Esophagus (tissue), 2 donors: ENCODE measurements around the gene DNAJB8. TPM values are rescaled to one million over a fixed set of nuclear protein-coding genes. Genes with fewer than 3 reads are reported as not detected.

Experiments
- H3K27ac ChIP-seq, 2 donors: one replicate each; pipeline ENCODE4 v1.5.1; 2013; ENCODE audit warnings: low read depth in 2 of 2, mild to moderate bottlenecking in 2 of 2, inconsistent platforms in 1 of 2, low read length in 1 of 2, moderate library complexity in 1 of 2
- H3K27me3 ChIP-seq, 2 donors: one replicate each; pipeline ENCODE4 v1.6.1; 2013; ENCODE audit warnings: low read length in 2 of 2, control low read depth in 1 of 2, mild to moderate bottlenecking in 1 of 2; ENCODE audit not compliant: insufficient read depth in 2 of 2, control insufficient read depth in 1 of 2
- H3K36me3 ChIP-seq, 2 donors: one replicate each; pipeline ENCODE4 v1.6.1; 2013; ENCODE audit warnings: low read length in 1 of 2; ENCODE audit not compliant: control insufficient read depth in 2 of 2, insufficient read depth in 2 of 2
- H3K4me1 ChIP-seq, 2 donors: one replicate each; pipeline ENCODE4 v1.6.1; 2013; ENCODE audit warnings: low read length in 1 of 2; ENCODE audit not compliant: control insufficient read depth in 2 of 2, insufficient read depth in 2 of 2
- H3K4me3 ChIP-seq, 2 donors: one replicate each; pipeline ENCODE4 v1.5.1; 2013; ENCODE audit warnings: low read length in 2 of 2, mild to moderate bottlenecking in 2 of 2, low read depth in 1 of 2, moderate library complexity in 1 of 2
- H3K9me3 ChIP-seq, 2 donors: one replicate each; pipeline ENCODE4 v1.6.1; 2013; ENCODE audit warnings: mild to moderate bottlenecking in 2 of 2, low read depth in 1 of 2, low read length in 1 of 2, moderate library complexity in 1 of 2; ENCODE audit not compliant: control insufficient read depth in 2 of 2, insufficient read depth in 1 of 2
- WGBS, 2 donors: extraction: QIAGEN DNeasy Blood & Tissue Kit; methylation state at CpG; one replicate each; pipeline ENCODE4 v1.1.7; 2013; 5-methylcytosine and 5-hydroxymethylcytosine counted together
- polyA plus RNA-seq, 2 donors: library from polyadenylated mRNA; stranded (reverse); fragments of 200-250 nt; gene quantifications; one replicate each; pipeline ENCODE4 v1.2.3, GENCODE V29; 2013
- donor health status: healthy with polysubstance abuse.
- donor health status: Bipolar disorder and iron deficiency.

Gene DNAJB8
- polyA plus RNA-seq, 2 donors: not detected

- H3K27ac ChIP-seq: no peak overlapping the region
- H3K4me3 ChIP-seq: no peak overlapping the region
- H3K27me3 ChIP-seq: peaks cover 24 to 44% of the 10 kb centered on the region in 2 donors
- H3K9me3 ChIP-seq: peaks cover 0 to 2% of the 10 kb centered on the region in 2 donors
- WGBS, 2 donors: 86 to 87% methylated on average over 9 of the region's 9 CpGs
- no peaks in the 10 kb centered on the region for H3K36me3 ChIP-seq
- H3K4me1 ChIP-seq: peaks cover 11 to 12% of the 10 kb centered on the region in 2 donors
Measured at GRCh38 chr3:128495435-128495970, 28.8 kb upstream of the DNAJB8 start.

DNA sequence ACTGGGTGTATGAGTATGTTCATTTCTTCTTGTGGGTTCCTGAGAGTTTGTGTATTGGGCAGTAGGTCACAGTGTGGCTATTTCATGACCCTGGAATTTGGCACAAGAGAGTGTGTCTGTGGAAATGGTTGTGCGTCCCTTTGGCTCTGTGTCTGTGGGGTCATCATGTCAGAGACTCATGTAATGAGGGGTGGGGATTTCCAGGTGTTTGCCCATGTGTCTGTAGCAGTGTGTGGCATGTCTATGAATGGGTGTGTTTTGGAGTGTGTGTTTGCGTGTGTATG lies 27.6 kb upstream of the DNAJB8 start:
- H3K4me1 ChIP-seq: peaks cover 12 to 19% of the 10 kb centered on the region in 2 donors
- no peaks in the 10 kb centered on the region for H3K36me3 ChIP-seq
- peaks cover 19 to 55% of the 10 kb centered on the region in 2 donors for H3K27me3 ChIP-seq
- peaks cover 0 to 2% of the 10 kb centered on the region in 2 donors for H3K9me3 ChIP-seq
- H3K4me3 ChIP-seq: no peak overlapping the region
- WGBS, 2 donors: 80 to 89% methylated on average over 2 of the region's 2 CpGs
- H3K27ac ChIP-seq: no peak overlapping the region

DNA sequence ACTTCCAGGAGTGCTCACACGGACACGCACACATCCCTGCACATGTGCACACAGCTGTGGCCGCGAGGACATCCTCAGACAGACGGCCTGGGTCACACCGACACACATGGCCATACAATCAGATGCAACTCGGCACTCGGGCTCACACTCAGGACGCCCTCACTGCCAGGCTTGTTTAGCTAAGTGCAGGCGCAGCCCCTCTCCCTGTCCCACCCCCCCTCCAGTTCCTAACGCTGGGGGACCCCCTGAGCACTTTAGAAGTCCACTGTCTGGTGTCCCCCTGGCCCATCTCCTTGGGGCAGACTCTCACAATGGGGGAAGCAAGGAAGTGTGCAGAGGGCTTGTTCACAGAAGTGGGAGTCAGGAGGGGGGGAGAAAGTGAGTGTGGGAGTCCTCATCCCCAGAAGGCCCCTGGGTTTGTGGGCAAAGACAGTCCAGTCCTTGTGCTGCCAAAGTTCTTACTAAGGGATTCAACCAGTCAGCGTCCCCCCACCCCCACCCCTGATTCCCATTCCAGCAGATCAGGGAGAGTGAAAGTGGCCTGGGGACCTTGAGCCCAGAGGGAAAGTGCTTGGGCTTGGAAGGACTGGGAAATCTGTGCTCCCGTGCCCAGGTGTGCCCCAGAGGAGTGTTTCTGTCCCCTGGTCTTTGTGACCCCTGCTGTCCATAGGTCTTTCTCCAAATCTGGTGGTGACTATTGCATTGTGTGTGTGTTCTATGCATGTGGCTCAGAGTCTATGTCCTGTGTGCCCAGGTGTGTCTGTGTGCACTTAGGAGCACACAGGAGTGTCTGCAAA lies 27.1 kb upstream of the DNAJB8 start:
- Histone ChIP-seq H3K4me3 (no peak overlapping the region), H3K4me1 (peaks cover 12 to 23% of the 10 kb centered on the region in 2 donors)

GRCh38 chr3:128492671-128493569 lies 26.2 kb upstream of the DNAJB8 start, which contains the start of gene GATA2:
TSS of gene GATA2 (minus strand) at chr3:128493201. CDS start at chr3:128487031, 6,170 bp downstream.
- H3K4me1 ChIP-seq: peaks cover 20 to 32% of the 10 kb centered on the region in 2 donors
- no peak within 1 kb of the TSS for H3K27ac ChIP-seq

More for the DNA sequence above, 27.1 kb upstream of the DNAJB8 start:
- WGBS, 2 donors: 26 to 29% methylated on average over 13 of the region's 13 CpGs
- H3K27me3 ChIP-seq: peaks cover 18 to 56% of the 10 kb centered on the region in 2 donors
- H3K36me3 ChIP-seq: no peaks in the 10 kb centered on the region
- no peak overlapping the region for H3K27ac ChIP-seq
- H3K9me3 ChIP-seq: peaks cover 0 to 2% of the 10 kb centered on the region in 2 donors

GRCh38 chr3:128491941-128492670 lies 25.4 kb upstream of the DNAJB8 start:
- Histone ChIP-seq H3K36me3 (no peaks in the 10 kb centered on the region), H3K27me3 (peaks cover 18 to 67% of the 10 kb centered on the region in 2 donors), H3K27ac (no peak overlapping the region), H3K4me1 (peaks cover 21 to 35% of the 10 kb centered on the region in 2 donors), H3K9me3 (peaks cover 0 to 3% of the 10 kb centered on the region in 2 donors), H3K4me3 (peak overlapping the region in 1 of 2 donors; percentile 4)
- 8 to 12% methylated on average over 70 of the region's 70 CpGs for WGBS, 2 donors

More at GRCh38 chr3:128492671-128493569, 26.2 kb upstream of the DNAJB8 start, which contains the start of gene GATA2:
- peak within 1 kb of the TSS in 1 of 2 donors; percentile 4 for H3K4me3 ChIP-seq
- WGBS, 2 donors: 16 to 17% methylated on average over 67 to 78 of the region's 78 CpGs
- peaks cover 0 to 2% of the 10 kb centered on the region in 2 donors for H3K9me3 ChIP-seq
- peaks cover 18 to 63% of the 10 kb centered on the region in 2 donors for H3K27me3 ChIP-seq
- H3K36me3 ChIP-seq: no peaks in the 10 kb centered on the region

DNA sequence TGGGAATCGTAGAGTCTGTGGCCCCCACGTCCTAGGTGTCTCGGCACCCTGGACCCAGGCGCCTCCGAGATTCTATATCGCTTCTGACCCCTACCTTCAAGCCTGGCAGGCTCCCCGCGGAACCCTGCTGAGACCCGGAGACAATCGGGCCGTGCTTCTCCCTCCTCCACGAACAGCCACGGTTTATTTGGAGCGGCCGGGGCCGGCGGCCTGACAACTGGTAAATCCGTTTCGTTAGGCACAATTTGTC lies 24.9 kb upstream of the DNAJB8 start:
- Histone ChIP-seq H3K36me3 (no peaks in the 10 kb centered on the region), H3K4me3 (no peak overlapping the region), H3K9me3 (peaks cover 0 to 7% of the 10 kb centered on the region in 2 donors), H3K4me1 (peaks cover 20 to 35% of the 10 kb centered on the region in 2 donors), H3K27ac (no peak overlapping the region), H3K27me3 (peaks cover 15 to 67% of the 10 kb centered on the region in 2 donors)
- 7 to 16% methylated on average over 19 of the region's 19 CpGs for WGBS, 2 donors

DNA sequence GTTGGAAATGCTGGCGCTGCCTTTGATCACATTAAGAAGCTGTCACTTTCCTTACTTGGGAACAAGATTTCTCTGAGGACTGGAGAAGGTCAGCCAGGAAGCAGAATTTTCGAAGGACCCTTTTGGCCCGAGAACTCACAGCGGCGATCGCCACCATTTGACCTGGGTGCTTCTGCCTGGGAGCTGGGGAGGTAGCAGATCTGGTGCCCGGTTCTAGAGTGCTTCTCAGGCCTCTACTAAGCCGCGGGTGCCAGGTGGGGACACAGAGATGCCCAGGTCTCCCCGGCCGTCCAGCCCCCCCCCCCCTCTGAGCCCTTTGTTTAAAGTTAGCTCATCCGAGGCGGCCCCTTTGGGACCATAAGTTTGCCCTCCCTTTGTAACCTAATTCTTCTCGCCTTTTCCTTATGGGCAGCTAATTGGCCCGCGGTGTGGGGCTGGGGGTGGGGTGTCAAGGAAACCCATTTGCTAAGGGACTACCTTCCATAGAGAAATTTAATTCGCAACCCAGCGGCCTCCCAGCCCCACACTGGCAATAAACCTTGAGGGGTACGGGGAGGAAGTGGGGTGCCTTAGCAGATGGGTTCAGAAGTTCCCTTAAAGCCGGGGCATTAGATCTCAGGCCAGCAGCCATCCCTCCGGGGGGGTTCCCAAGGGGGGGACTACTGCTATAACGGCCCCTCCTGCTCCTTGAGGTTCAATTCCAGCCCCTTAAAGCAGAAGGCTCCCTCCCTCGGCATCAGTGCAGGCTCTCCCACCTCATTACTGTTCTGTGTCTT lies 24.4 kb upstream of the DNAJB8 start:
- WGBS, 2 donors: 13 to 22% methylated on average over 23 of the region's 23 CpGs
- H3K36me3 ChIP-seq: no peaks in the 10 kb centered on the region
- H3K4me1 ChIP-seq: peaks cover 20 to 36% of the 10 kb centered on the region in 2 donors
- H3K27ac ChIP-seq: no peak overlapping the region
- peaks cover 14 to 68% of the 10 kb centered on the region in 2 donors for H3K27me3 ChIP-seq
- H3K4me3 ChIP-seq: no peak overlapping the region
- H3K9me3 ChIP-seq: peaks cover 0 to 7% of the 10 kb centered on the region in 2 donors

GRCh38 chr3:128490650-128490914 lies 23.9 kb upstream of the DNAJB8 start:
- Histone ChIP-seq H3K4me1 (peaks cover 20 to 36% of the 10 kb centered on the region in 2 donors), H3K4me3 (peak overlapping the region in 1 of 2 donors; percentile 48), H3K27ac (no peak overlapping the region), H3K9me3 (peaks cover 0 to 7% of the 10 kb centered on the region in 2 donors), H3K27me3 (peaks cover 12 to 73% of the 10 kb centered on the region in 2 donors), H3K36me3 (no peaks in the 10 kb centered on the region)
- WGBS, 2 donors: 14 to 22% methylated on average over 10 of the region's 10 CpGs
